GM23338 (cell line): ENCODE results near the gene CDC34. TPM values are rescaled to one million over a fixed set of nuclear protein-coding genes. Genes with fewer than 3 reads are reported as not detected.

Experiments used
- ATAC-seq: fragments of 200-7000 bp; cut with Tn5 transposase; 3 replicates; pipeline ENCODE4 v1.9.1; 2020
- DNase-seq: peaks from one replicate; pipeline ENCODE4 v3.0.0-alpha.2; 2015; ENCODE audit warnings: low spot score
- H2AFZ ChIP-seq: fragments of 200-600 bp; sonication (generic); 2 replicates; pipeline ENCODE4 v1.8.0; 2016; ENCODE audit warnings: antibody characterized with exemption, mild to moderate bottlenecking, moderate library complexity
- H3F3A ChIP-seq: fragments of 200-600 bp; sonication (generic); replicated peaks from 2 replicates; pipeline ENCODE4 v1.8.0; 2017; ENCODE audit warnings: antibody characterized with exemption, mixed run types, low read depth
- H3K27ac ChIP-seq: fragments of 200-600 bp; sonication (generic); 2 replicates; pipeline ENCODE4 v1.6.1; 2016; ENCODE audit warnings: low read depth
- H3K27me3 ChIP-seq: fragments of 200-600 bp; sonication (generic); 2 replicates; pipeline ENCODE4 v1.8.0; 2016; ENCODE audit warnings: mild to moderate bottlenecking, mixed run types, moderate library complexity; ENCODE audit not compliant: insufficient read depth
- H3K36me3 ChIP-seq: fragments of 200-600 bp; sonication (generic); 2 replicates; pipeline ENCODE4 v1.8.0; 2016; ENCODE audit warnings: mild to moderate bottlenecking; ENCODE audit not compliant: insufficient read depth
- H3K4me1 ChIP-seq: fragments of 200-600 bp; sonication (generic); 2 replicates; pipeline ENCODE4 v1.8.0; 2016; ENCODE audit warnings: mild to moderate bottlenecking, moderate library complexity; ENCODE audit not compliant: insufficient read depth
- H3K4me2 ChIP-seq: fragments of 200-600 bp; sonication (generic); 2 replicates; pipeline ENCODE4 v1.7.1; 2017; ENCODE audit warnings: mixed run types
- H3K4me3 ChIP-seq: fragments of 200-600 bp; sonication (generic); 2 replicates; pipeline ENCODE4 v1.6.1; 2016; ENCODE audit warnings: mixed run types
- H3K79me2 ChIP-seq: fragments of 200-600 bp; sonication (generic); replicated peaks from 2 replicates; pipeline ENCODE4 v1.8.0; 2017; ENCODE audit warnings: mild to moderate bottlenecking; ENCODE audit not compliant: insufficient read depth
- H3K9me2 ChIP-seq: fragments of 200-600 bp; sonication (generic); 2 replicates; pipeline ENCODE4 v1.8.0; 2017; ENCODE audit not compliant: insufficient read depth
- H4K20me1 ChIP-seq: fragments of 200-600 bp; sonication (generic); replicated peaks from 2 replicates; pipeline ENCODE4 v1.8.0; 2017; ENCODE audit warnings: mild to moderate bottlenecking; ENCODE audit not compliant: insufficient read depth
- H3K27ac Mint-ChIP-seq: 2 replicates; pipeline ENCODE4 v1.8.0; 2020; ENCODE audit warnings: inconsistent platforms, mild to moderate bottlenecking, moderate library complexity, mixed read lengths
- H3K27me3 Mint-ChIP-seq: 3 replicates; pipeline ENCODE4 v1.8.0; 2022; ENCODE audit warnings: low read depth, mild to moderate bottlenecking, moderate library complexity, mixed read lengths, inconsistent platforms; ENCODE audit not compliant: insufficient read depth, poor library complexity
- H3K36me3 Mint-ChIP-seq: 3 replicates; pipeline ENCODE4 v1.8.0; 2021; ENCODE audit warnings: low read depth, mild to moderate bottlenecking, inconsistent platforms, moderate library complexity, mixed read lengths
- H3K4me1 Mint-ChIP-seq: 3 replicates; pipeline ENCODE4 v1.8.0; 2020; ENCODE audit warnings: mild to moderate bottlenecking, inconsistent platforms, mixed read lengths
- H3K4me3 Mint-ChIP-seq: 3 replicates; pipeline ENCODE4 v1.8.0; 2021; ENCODE audit warnings: moderate library complexity, mild to moderate bottlenecking, inconsistent platforms, mixed read lengths
- H3K9me3 Mint-ChIP-seq: 3 replicates; pipeline ENCODE4 v1.8.0; 2020; ENCODE audit warnings: moderate library complexity, mild to moderate bottlenecking, inconsistent platforms, mixed read lengths
- CREB1 ChIP-seq: fragments of 250-450 bp; sonication (Bioruptor Pico); IDR thresholded peaks from 2 replicates; pipeline ENCODE4 v1.5.0; 2020; ENCODE audit warnings: low read depth, mild to moderate bottlenecking, moderate library complexity
- EZH2 ChIP-seq: fragments of 200-600 bp; sonication (generic); IDR thresholded peaks from one replicate; pipeline ENCODE4 v1.8.0; 2017; ENCODE audit warnings: antibody characterized with exemption, mild to moderate bottlenecking, low read depth; ENCODE audit not compliant: unreplicated experiment
- EZH2phosphoT487 ChIP-seq: fragments of 200-600 bp; sonication (generic); IDR thresholded peaks from one replicate; pipeline ENCODE4 v1.8.1; 2018; ENCODE audit warnings: antibody characterized with exemption; ENCODE audit not compliant: unreplicated experiment
- JUNB ChIP-seq: IDR thresholded peaks from one replicate; pipeline ENCODE4 v1.6.1; 2016; ENCODE audit warnings: antibody characterized with exemption; ENCODE audit not compliant: unreplicated experiment
- POLR2AphosphoS5 ChIP-seq: IDR thresholded peaks from 2 replicates; pipeline ENCODE4 v1.6.1; 2016; ENCODE audit warnings: antibody characterized with exemption, low read depth
- STAT1 ChIP-seq: IDR thresholded peaks from one replicate; pipeline ENCODE4 v1.6.1; 2016; ENCODE audit warnings: antibody characterized with exemption; ENCODE audit not compliant: unreplicated experiment
- ZNF114 ChIP-seq: fragments of 250-450 bp; sonication (Bioruptor Pico); IDR thresholded peaks from 2 replicates; pipeline ENCODE4 v1.5.0; 2020; ENCODE audit warnings: mild to moderate bottlenecking, moderate library complexity
- ZNF331 ChIP-seq: fragments of 250-450 bp; sonication (Bioruptor Pico); IDR thresholded peaks from 2 replicates; pipeline ENCODE4 v1.5.0; 2020; ENCODE audit warnings: low read depth, mild to moderate bottlenecking, moderate library complexity
- polyA plus RNA-seq: library from polyadenylated mRNA; unstranded; fragments of >200 nt; fragmentation: Nextera tagmentation; extraction: Ambion mirVana; gene quantifications from 2 replicates; pipeline ENCODE4 v1.2.1, GENCODE V29; 2016
- total RNA-seq: library from RNA; depleted of rRNA; stranded (reverse); fragments of >200 nt; shearing (Covaris generic); gene quantifications from 2 replicates; pipeline ENCODE4 v1.2.3, GENCODE V29; 2014
- TF ChIP-seq, protein P1 (sequence below), 2 experiments: fragments of 200-600 bp in 1 of 2; sonication (generic) in 1 of 2; conservative IDR thresholded peaks; 2 replicates each; pipeline versions ENCODE4 v1.5.1 to v1.6.1; 2016 to 2017; ENCODE audit warnings: antibody characterized with exemption in 2 of 2, low read depth in 2 of 2, mild to moderate bottlenecking in 2 of 2, moderate library complexity in 1 of 2
- TF ChIP-seq, protein P2 (sequence below): fragments of 250-450 bp; sonication (Bioruptor Pico); IDR thresholded peaks from 2 replicates; pipeline ENCODE4 v1.5.0; 2020; ENCODE audit warnings: mild to moderate bottlenecking, moderate library complexity

CDC34 gene
- total and polyA plus RNA-seq, 2 experiments from 2014 or later = 114 to 148 TPM

DNA sequence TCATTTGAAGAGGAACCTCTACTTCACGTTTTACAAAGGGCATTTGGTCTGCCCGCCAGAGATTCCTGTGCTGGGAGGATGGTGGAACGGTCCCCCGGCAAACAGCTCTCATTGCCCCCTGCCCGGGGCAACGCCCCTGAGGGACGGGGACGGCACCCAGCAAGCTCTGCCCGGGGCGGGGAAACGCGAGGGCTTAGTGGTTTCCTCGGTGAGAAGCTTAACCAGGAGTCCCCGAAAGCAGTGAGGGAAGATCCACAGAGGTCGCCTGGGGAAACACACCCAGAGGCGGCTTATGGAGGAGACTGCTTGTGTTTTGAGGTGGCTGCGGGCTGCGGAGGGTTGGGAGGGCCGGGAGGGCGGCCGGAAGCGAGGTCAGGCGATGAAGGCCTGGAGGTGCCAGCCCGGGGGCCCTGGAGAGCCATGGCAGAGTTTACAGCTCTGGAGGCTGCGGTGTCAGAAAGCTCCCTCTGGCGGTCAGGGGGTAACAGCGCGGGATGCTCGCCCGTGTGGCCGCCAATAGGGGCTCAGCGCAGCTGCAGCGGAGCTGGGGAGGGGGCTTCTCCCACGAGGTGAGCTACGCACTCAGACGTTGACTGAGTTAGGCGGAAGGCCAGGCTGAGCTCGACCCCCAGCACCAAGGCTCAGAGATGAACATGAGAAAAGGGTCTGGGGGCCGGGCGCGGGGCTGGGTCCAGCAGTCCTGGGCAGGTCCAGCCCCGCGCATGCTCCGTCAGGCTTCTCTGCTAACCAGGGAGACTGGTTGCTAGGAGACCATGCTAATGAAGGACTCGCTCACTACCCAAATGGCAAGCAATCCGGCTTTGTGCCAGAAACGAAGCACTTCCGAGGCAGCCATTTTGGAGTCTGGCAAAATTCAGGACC, 24.9 kb upstream of the CDC34 start:
- Mint-ChIP-seq H3K4me1 (peaks cover 18% of the 10 kb centered on the region), H3K27ac (peak overlapping the region; percentile 100), H3K27me3 (peaks cover 23% of the 10 kb centered on the region), H3K4me3 (peak overlapping the region; percentile 85), H3K36me3 (peaks cover 19% of the 10 kb centered on the region), H3K9me3 (peaks cover 15% of the 10 kb centered on the region)
- Histone ChIP-seq H3K36me3 (no peaks in the 10 kb centered on the region; the same call in 1 of the 2 replicates), H3F3A (0 out of 2 replicates have a peak, but pooled peaks cover 14% of the 10 kb centered on the region), H3K9me2 (no peaks in the 10 kb centered on the region), H3K27me3 (no peaks in the 10 kb centered on the region), H4K20me1 (no peaks in the 10 kb centered on the region), H3K4me1 (peaks cover 13% of the 10 kb centered on the region; the same call in 1 of the 2 replicates), H3K27ac (peak overlapping the region; percentile 93), H3K79me2 (no peaks in the 10 kb centered on the region), H2AFZ (peak overlapping the region; percentile 91), H3K4me3 (peak overlapping the region; percentile 81), H3K4me2 (peak overlapping the region; percentile 98)
- ATAC-seq (peak; percentile 71), DNase-seq (peak; percentile 99)
- TF ChIP-seq ZNF114 (CRISPR knock-in tag) (no peak), POLR2AphosphoS5 (peak; percentile 29), CREB1 (CRISPR knock-in tag) (peak; percentile 63), STAT1 (no peak), EZH2 (no peak), EZH2phosphoT487 (no peak)
- TF ChIP-seq, protein P1, sequence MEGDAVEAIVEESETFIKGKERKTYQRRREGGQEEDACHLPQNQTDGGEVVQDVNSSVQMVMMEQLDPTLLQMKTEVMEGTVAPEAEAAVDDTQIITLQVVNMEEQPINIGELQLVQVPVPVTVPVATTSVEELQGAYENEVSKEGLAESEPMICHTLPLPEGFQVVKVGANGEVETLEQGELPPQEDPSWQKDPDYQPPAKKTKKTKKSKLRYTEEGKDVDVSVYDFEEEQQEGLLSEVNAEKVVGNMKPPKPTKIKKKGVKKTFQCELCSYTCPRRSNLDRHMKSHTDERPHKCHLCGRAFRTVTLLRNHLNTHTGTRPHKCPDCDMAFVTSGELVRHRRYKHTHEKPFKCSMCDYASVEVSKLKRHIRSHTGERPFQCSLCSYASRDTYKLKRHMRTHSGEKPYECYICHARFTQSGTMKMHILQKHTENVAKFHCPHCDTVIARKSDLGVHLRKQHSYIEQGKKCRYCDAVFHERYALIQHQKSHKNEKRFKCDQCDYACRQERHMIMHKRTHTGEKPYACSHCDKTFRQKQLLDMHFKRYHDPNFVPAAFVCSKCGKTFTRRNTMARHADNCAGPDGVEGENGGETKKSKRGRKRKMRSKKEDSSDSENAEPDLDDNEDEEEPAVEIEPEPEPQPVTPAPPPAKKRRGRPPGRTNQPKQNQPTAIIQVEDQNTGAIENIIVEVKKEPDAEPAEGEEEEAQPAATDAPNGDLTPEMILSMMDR (conservative IDR thresholded peaks at IDR 0.05; ENCODE audit: low read depth in 2 of 2) = peak; percentile 79 to 85

DNA sequence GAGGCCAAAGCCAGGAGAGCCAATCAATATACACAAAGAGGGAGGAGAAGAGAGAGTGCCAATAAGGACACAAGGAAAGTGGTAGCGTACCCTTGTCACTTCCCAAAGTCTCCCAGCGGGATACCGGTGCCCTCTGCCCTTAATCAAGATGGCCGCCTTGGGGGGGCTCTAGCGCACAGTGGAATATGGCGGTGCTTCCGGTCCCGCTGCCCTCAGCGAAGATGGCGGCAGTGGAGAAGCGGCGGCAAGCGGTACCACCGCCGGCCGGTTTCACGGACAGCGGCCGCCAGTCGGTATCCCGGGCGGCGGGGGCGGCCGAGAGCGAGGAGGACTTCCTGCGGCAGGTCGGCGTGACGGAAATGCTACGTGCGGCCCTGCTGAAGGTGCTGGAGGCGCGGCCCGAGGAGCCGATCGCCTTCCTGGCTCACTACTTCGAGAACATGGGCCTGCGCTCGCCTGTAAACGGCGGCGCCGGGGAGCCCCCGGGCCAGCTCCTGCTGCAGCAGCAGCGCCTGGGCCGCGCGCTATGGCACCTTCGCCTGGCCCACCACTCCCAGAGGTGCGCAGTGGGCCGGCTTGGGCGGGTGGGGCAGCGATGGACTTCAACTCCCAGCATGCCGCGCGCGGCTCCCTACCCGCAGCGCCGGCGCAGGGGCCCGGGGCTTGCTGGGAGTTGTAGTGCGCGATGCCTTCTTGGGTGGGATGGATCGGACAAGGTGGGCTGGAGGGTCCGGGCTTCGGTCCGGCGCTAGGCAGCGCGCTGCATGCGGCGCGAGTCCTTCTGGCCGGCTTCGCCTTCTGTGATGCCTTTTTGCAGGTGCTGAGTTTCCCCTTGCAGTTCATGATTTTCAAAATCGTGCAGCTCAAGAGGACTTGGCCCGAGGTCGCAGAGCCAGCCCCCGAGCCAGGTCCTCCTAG, 24.0 kb upstream of the CDC34 start, which contains the start of gene TPGS1:
TSS of gene TPGS1 (plus strand) at position 212 of the 918 bp plus-strand sequence. CDS start at position 222, 10 bp downstream.
- H3K9me2 ChIP-seq = no peaks in the 10 kb centered on the region
- H4K20me1 ChIP-seq = no peaks in the 10 kb centered on the region
- peak within 1 kb of the TSS; percentile 98 for H3K4me2 ChIP-seq
- DNase-seq (peak; percentile 93), ATAC-seq (peak; percentile 62)
- no peaks in the 10 kb centered on the region; the same call in 1 of the 2 replicates for H3K36me3 ChIP-seq
- no peaks in the 10 kb centered on the region for H3K27me3 ChIP-seq
- peak within 1 kb of the TSS; percentile 100 for H3K27ac Mint-ChIP-seq
- H3K27ac ChIP-seq = peak within 1 kb of the TSS; percentile 93
- peak within 1 kb of the TSS; percentile 81 for H3K4me3 ChIP-seq
- peaks cover 19% of the 10 kb centered on the region for H3K36me3 Mint-ChIP-seq
- H3K27me3 Mint-ChIP-seq = peaks cover 23% of the 10 kb centered on the region
- 0 out of 2 replicates have a peak, but pooled peaks cover 14% of the 10 kb centered on the region for H3F3A ChIP-seq
- peak within 1 kb of the TSS; percentile 91 for H2AFZ ChIP-seq
- peak within 1 kb of the TSS; percentile 85 for H3K4me3 Mint-ChIP-seq
- peaks cover 12% of the 10 kb centered on the region for H3K9me3 Mint-ChIP-seq
- H3K79me2 ChIP-seq = no peaks in the 10 kb centered on the region
- H3K4me1 ChIP-seq = peaks cover 13% of the 10 kb centered on the region; the same call in 1 of the 2 replicates
- peaks cover 20% of the 10 kb centered on the region for H3K4me1 Mint-ChIP-seq
- TF ChIP-seq EZH2 (no peak), POLR2AphosphoS5 (peak; percentile 26; the same call in 1 of the 2 replicates), ZNF331 (no peak), EZH2phosphoT487 (no peak), STAT1 (no peak), JUNB (no peak)
- TF ChIP-seq, protein P2, sequence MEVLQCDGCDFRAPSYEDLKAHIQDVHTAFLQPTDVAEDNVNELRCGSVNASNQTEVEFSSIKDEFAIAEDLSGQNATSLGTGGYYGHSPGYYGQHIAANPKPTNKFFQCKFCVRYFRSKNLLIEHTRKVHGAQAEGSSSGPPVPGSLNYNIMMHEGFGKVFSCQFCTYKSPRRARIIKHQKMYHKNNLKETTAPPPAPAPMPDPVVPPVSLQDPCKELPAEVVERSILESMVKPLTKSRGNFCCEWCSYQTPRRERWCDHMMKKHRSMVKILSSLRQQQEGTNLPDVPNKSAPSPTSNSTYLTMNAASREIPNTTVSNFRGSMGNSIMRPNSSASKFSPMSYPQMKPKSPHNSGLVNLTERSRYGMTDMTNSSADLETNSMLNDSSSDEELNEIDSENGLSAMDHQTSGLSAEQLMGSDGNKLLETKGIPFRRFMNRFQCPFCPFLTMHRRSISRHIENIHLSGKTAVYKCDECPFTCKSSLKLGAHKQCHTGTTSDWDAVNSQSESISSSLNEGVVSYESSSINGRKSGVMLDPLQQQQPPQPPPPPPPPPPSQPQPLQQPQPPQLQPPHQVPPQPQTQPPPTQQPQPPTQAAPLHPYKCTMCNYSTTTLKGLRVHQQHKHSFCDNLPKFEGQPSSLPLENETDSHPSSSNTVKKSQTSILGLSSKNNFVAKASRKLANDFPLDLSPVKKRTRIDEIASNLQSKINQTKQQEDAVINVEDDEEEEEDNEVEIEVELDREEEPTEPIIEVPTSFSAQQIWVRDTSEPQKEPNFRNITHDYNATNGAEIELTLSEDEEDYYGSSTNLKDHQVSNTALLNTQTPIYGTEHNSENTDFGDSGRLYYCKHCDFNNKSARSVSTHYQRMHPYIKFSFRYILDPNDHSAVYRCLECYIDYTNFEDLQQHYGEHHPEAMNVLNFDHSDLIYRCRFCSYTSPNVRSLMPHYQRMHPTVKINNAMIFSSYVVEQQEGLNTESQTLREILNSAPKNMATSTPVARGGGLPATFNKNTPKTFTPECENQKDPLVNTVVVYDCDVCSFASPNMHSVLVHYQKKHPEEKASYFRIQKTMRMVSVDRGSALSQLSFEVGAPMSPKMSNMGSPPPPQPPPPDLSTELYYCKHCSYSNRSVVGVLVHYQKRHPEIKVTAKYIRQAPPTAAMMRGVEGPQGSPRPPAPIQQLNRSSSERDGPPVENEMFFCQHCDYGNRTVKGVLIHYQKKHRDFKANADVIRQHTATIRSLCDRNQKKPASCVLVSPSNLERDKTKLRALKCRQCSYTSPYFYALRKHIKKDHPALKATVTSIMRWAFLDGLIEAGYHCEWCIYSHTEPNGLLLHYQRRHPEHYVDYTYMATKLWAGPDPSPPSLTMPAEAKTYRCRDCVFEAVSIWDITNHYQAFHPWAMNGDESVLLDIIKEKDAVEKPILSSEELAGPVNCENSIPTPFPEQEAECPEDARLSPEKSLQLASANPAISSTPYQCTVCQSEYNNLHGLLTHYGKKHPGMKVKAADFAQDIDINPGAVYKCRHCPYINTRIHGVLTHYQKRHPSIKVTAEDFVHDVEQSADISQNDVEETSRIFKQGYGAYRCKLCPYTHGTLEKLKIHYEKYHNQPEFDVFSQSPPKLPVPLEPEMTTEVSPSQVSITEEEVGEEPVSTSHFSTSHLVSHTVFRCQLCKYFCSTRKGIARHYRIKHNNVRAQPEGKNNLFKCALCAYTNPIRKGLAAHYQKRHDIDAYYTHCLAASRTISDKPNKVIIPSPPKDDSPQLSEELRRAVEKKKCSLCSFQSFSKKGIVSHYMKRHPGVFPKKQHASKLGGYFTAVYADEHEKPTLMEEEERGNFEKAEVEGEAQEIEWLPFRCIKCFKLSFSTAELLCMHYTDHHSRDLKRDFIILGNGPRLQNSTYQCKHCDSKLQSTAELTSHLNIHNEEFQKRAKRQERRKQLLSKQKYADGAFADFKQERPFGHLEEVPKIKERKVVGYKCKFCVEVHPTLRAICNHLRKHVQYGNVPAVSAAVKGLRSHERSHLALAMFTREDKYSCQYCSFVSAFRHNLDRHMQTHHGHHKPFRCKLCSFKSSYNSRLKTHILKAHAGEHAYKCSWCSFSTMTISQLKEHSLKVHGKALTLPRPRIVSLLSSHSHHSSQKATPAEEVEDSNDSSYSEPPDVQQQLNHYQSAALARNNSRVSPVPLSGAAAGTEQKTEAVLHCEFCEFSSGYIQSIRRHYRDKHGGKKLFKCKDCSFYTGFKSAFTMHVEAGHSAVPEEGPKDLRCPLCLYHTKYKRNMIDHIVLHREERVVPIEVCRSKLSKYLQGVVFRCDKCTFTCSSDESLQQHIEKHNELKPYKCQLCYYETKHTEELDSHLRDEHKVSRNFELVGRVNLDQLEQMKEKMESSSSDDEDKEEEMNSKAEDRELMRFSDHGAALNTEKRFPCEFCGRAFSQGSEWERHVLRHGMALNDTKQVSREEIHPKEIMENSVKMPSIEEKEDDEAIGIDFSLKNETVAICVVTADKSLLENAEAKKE (CRISPR knock-in tag) = no peak
